Measurements from ENCODE around the gene SOX5. TPM values are rescaled to one million over a fixed set of nuclear protein-coding genes. Genes with fewer than 3 reads are reported as not detected.

Gene SOX5
- total RNA-seq, 4 donors from 2014 or later: 47.1 to 56.8 (median 50.2) TPM

GRCh38 chr12:23611320-23611719 lies 338.1 kb downstream of the SOX5 start:
- no peak for TF ChIP-seq CTCF (IDR thresholded peaks at IDR 0.05; ENCODE audit: low read depth)

- no peak for TF ChIP-seq CTCF (IDR thresholded peaks at IDR 0.05; ENCODE audit: low read depth)
Measured at GRCh38 chr12:23600919-23601318, 348.6 kb downstream of the SOX5 start.

- TF ChIP-seq CTCF (IDR thresholded peaks at IDR 0.05; ENCODE audit: low read depth): no peak
Measured at GRCh38 chr12:23596568-23596967, 352.9 kb downstream of the SOX5 start.

- no peak for TF ChIP-seq CTCF (IDR thresholded peaks at IDR 0.05; ENCODE audit: low read depth)
Measured at GRCh38 chr12:23587833-23588559, 361.5 kb downstream of the SOX5 start.

- no peak for TF ChIP-seq CTCF (IDR thresholded peaks at IDR 0.05; ENCODE audit: low read depth)
Measured at GRCh38 chr12:23585782-23586163, 363.7 kb downstream of the SOX5 start.

- TF ChIP-seq CTCF (IDR thresholded peaks at IDR 0.05; ENCODE audit: low read depth): no peak
Measured at GRCh38 chr12:23585156-23585781, 364.2 kb downstream of the SOX5 start.

- TF ChIP-seq CTCF (IDR thresholded peaks at IDR 0.05; ENCODE audit: low read depth): no peak
Measured at GRCh38 chr12:23581913-23582312, 367.6 kb downstream of the SOX5 start.

Measured in subcutaneous adipose tissue (tissue), 4 donors.